GM23338 (cell line): Measurements from ENCODE around the gene CPLX1. TPM values are rescaled to one million over a fixed set of nuclear protein-coding genes. Genes with fewer than 3 reads are reported as not detected.

Experiments
- ATAC-seq: fragments of 200-7000 bp; cut with Tn5 transposase; 3 replicates; pipeline ENCODE4 v1.9.1; 2020
- DNase-seq: peaks from one replicate; pipeline ENCODE4 v3.0.0-alpha.2; 2015; ENCODE audit warnings: low spot score
- H2AFZ ChIP-seq: fragments of 200-600 bp; sonication (generic); 2 replicates; pipeline ENCODE4 v1.8.0; 2016; ENCODE audit warnings: antibody characterized with exemption, mild to moderate bottlenecking, moderate library complexity
- H3F3A ChIP-seq: fragments of 200-600 bp; sonication (generic); replicated peaks from 2 replicates; pipeline ENCODE4 v1.8.0; 2017; ENCODE audit warnings: antibody characterized with exemption, mixed run types, low read depth
- H3K27ac ChIP-seq: fragments of 200-600 bp; sonication (generic); 2 replicates; pipeline ENCODE4 v1.6.1; 2016; ENCODE audit warnings: low read depth
- H3K27me3 ChIP-seq: fragments of 200-600 bp; sonication (generic); 2 replicates; pipeline ENCODE4 v1.8.0; 2016; ENCODE audit warnings: mild to moderate bottlenecking, mixed run types, moderate library complexity; ENCODE audit not compliant: insufficient read depth
- H3K36me3 ChIP-seq: fragments of 200-600 bp; sonication (generic); 2 replicates; pipeline ENCODE4 v1.8.0; 2016; ENCODE audit warnings: mild to moderate bottlenecking; ENCODE audit not compliant: insufficient read depth
- H3K4me1 ChIP-seq: fragments of 200-600 bp; sonication (generic); 2 replicates; pipeline ENCODE4 v1.8.0; 2016; ENCODE audit warnings: mild to moderate bottlenecking, moderate library complexity; ENCODE audit not compliant: insufficient read depth
- H3K4me2 ChIP-seq: fragments of 200-600 bp; sonication (generic); 2 replicates; pipeline ENCODE4 v1.7.1; 2017; ENCODE audit warnings: mixed run types
- H3K4me3 ChIP-seq: fragments of 200-600 bp; sonication (generic); 2 replicates; pipeline ENCODE4 v1.6.1; 2016; ENCODE audit warnings: mixed run types
- H3K79me2 ChIP-seq: fragments of 200-600 bp; sonication (generic); replicated peaks from 2 replicates; pipeline ENCODE4 v1.8.0; 2017; ENCODE audit warnings: mild to moderate bottlenecking; ENCODE audit not compliant: insufficient read depth
- H3K9me2 ChIP-seq: fragments of 200-600 bp; sonication (generic); 2 replicates; pipeline ENCODE4 v1.8.0; 2017; ENCODE audit not compliant: insufficient read depth
- H4K20me1 ChIP-seq: fragments of 200-600 bp; sonication (generic); replicated peaks from 2 replicates; pipeline ENCODE4 v1.8.0; 2017; ENCODE audit warnings: mild to moderate bottlenecking; ENCODE audit not compliant: insufficient read depth
- H3K27ac Mint-ChIP-seq: 2 replicates; pipeline ENCODE4 v1.8.0; 2020; ENCODE audit warnings: inconsistent platforms, mild to moderate bottlenecking, moderate library complexity, mixed read lengths
- H3K27me3 Mint-ChIP-seq: 3 replicates; pipeline ENCODE4 v1.8.0; 2022; ENCODE audit warnings: low read depth, mild to moderate bottlenecking, moderate library complexity, mixed read lengths, inconsistent platforms; ENCODE audit not compliant: insufficient read depth, poor library complexity
- H3K36me3 Mint-ChIP-seq: 3 replicates; pipeline ENCODE4 v1.8.0; 2021; ENCODE audit warnings: low read depth, mild to moderate bottlenecking, inconsistent platforms, moderate library complexity, mixed read lengths
- H3K4me1 Mint-ChIP-seq: 3 replicates; pipeline ENCODE4 v1.8.0; 2020; ENCODE audit warnings: mild to moderate bottlenecking, inconsistent platforms, mixed read lengths
- H3K4me3 Mint-ChIP-seq: 3 replicates; pipeline ENCODE4 v1.8.0; 2021; ENCODE audit warnings: moderate library complexity, mild to moderate bottlenecking, inconsistent platforms, mixed read lengths
- H3K9me3 Mint-ChIP-seq: 3 replicates; pipeline ENCODE4 v1.8.0; 2020; ENCODE audit warnings: moderate library complexity, mild to moderate bottlenecking, inconsistent platforms, mixed read lengths
- CREB1 ChIP-seq: fragments of 250-450 bp; sonication (Bioruptor Pico); IDR thresholded peaks from 2 replicates; pipeline ENCODE4 v1.5.0; 2020; ENCODE audit warnings: low read depth, mild to moderate bottlenecking, moderate library complexity
- EZH2 ChIP-seq: fragments of 200-600 bp; sonication (generic); IDR thresholded peaks from one replicate; pipeline ENCODE4 v1.8.0; 2017; ENCODE audit warnings: antibody characterized with exemption, mild to moderate bottlenecking, low read depth; ENCODE audit not compliant: unreplicated experiment
- EZH2phosphoT487 ChIP-seq: fragments of 200-600 bp; sonication (generic); IDR thresholded peaks from one replicate; pipeline ENCODE4 v1.8.1; 2018; ENCODE audit warnings: antibody characterized with exemption; ENCODE audit not compliant: unreplicated experiment
- JUNB ChIP-seq: IDR thresholded peaks from one replicate; pipeline ENCODE4 v1.6.1; 2016; ENCODE audit warnings: antibody characterized with exemption; ENCODE audit not compliant: unreplicated experiment
- NANOG ChIP-seq: IDR thresholded peaks from 2 replicates; pipeline ENCODE4 v1.6.1; 2016; ENCODE audit warnings: antibody characterized with exemption, borderline replicate concordance
- POLR2AphosphoS5 ChIP-seq: IDR thresholded peaks from 2 replicates; pipeline ENCODE4 v1.6.1; 2016; ENCODE audit warnings: antibody characterized with exemption, low read depth
- STAT1 ChIP-seq: IDR thresholded peaks from one replicate; pipeline ENCODE4 v1.6.1; 2016; ENCODE audit warnings: antibody characterized with exemption; ENCODE audit not compliant: unreplicated experiment
- ZNF114 ChIP-seq: fragments of 250-450 bp; sonication (Bioruptor Pico); IDR thresholded peaks from 2 replicates; pipeline ENCODE4 v1.5.0; 2020; ENCODE audit warnings: mild to moderate bottlenecking, moderate library complexity
- ZNF331 ChIP-seq: fragments of 250-450 bp; sonication (Bioruptor Pico); IDR thresholded peaks from 2 replicates; pipeline ENCODE4 v1.5.0; 2020; ENCODE audit warnings: low read depth, mild to moderate bottlenecking, moderate library complexity
- polyA plus RNA-seq: library from polyadenylated mRNA; unstranded; fragments of >200 nt; fragmentation: Nextera tagmentation; extraction: Ambion mirVana; gene quantifications from 2 replicates; pipeline ENCODE4 v1.2.1, GENCODE V29; 2016
- total RNA-seq: library from RNA; depleted of rRNA; stranded (reverse); fragments of >200 nt; shearing (Covaris generic); gene quantifications from 2 replicates; pipeline ENCODE4 v1.2.3, GENCODE V29; 2014
- TF ChIP-seq, protein P1 (sequence below): fragments of 250-450 bp; sonication (Bioruptor Pico); IDR thresholded peaks from 2 replicates; pipeline ENCODE4 v1.5.0; 2020; ENCODE audit warnings: mild to moderate bottlenecking, moderate library complexity
- TF ChIP-seq, protein P2 (sequence below), 2 experiments: fragments of 200-600 bp in 1 of 2; sonication (generic) in 1 of 2; conservative IDR thresholded peaks; 2 replicates each; pipeline versions ENCODE4 v1.5.1 to v1.6.1; 2016 to 2017; ENCODE audit warnings: antibody characterized with exemption in 2 of 2, low read depth in 2 of 2, mild to moderate bottlenecking in 2 of 2, moderate library complexity in 1 of 2
- TF ChIP-seq, protein P3 (sequence below): IDR thresholded peaks from 2 replicates; pipeline ENCODE4 v1.6.1; 2016; ENCODE audit warnings: antibody characterized with exemption
- TF ChIP-seq, protein P4 (sequence below): IDR thresholded peaks from one replicate; pipeline ENCODE4 v1.6.1; 2018; ENCODE audit warnings: antibody characterized with exemption; ENCODE audit not compliant: unreplicated experiment

CPLX1 gene
- total and polyA plus RNA-seq, 2 experiments from 2014 or later = 0.86 to 0.97 TPM

DNA sequence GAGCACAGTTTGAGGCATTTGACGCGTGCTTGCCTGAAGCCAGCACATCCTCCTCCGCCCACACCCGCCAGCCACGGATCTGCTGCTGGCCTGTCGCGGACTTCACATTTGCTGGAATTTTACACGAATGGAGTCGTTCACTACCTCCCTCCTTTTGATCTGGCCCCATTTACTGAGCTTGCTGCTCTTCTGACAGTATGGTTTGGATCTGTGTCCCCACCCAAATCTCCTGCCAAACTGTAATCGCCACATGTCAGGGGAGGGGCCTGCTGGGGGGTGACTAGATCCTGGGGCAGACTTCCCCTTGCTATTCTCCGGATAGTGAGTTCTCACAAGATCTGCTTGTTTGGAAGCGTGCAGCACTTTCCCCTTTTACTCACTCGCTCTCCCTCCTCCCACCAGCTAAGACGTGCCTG, 19.9 kb upstream of the CPLX1 start:
- Histone ChIP-seq H3K36me3 (no peaks in the 10 kb centered on the region), H3F3A (no peaks in the 10 kb centered on the region), H2AFZ (no peak overlapping the region), H3K27me3 (no peaks in the 10 kb centered on the region), H3K79me2 (no peaks in the 10 kb centered on the region), H3K4me1 (no peaks in the 10 kb centered on the region), H3K4me2 (no peak overlapping the region), H3K4me3 (no peak overlapping the region), H4K20me1 (no peaks in the 10 kb centered on the region), H3K9me2 (no peaks in the 10 kb centered on the region), H3K27ac (no peak overlapping the region)
- no peak for DNase-seq
- peaks cover 3% of the 10 kb centered on the region for H3K27me3 Mint-ChIP-seq
- TF ChIP-seq POLR2AphosphoS5 (no peak), ZNF331 (no peak), JUNB (no peak), EZH2 (no peak), CREB1 (CRISPR knock-in tag) (no peak), ZNF114 (no peak), NANOG (no peak), EZH2phosphoT487 (no peak), STAT1 (no peak)
- TF ChIP-seq, protein P1, sequence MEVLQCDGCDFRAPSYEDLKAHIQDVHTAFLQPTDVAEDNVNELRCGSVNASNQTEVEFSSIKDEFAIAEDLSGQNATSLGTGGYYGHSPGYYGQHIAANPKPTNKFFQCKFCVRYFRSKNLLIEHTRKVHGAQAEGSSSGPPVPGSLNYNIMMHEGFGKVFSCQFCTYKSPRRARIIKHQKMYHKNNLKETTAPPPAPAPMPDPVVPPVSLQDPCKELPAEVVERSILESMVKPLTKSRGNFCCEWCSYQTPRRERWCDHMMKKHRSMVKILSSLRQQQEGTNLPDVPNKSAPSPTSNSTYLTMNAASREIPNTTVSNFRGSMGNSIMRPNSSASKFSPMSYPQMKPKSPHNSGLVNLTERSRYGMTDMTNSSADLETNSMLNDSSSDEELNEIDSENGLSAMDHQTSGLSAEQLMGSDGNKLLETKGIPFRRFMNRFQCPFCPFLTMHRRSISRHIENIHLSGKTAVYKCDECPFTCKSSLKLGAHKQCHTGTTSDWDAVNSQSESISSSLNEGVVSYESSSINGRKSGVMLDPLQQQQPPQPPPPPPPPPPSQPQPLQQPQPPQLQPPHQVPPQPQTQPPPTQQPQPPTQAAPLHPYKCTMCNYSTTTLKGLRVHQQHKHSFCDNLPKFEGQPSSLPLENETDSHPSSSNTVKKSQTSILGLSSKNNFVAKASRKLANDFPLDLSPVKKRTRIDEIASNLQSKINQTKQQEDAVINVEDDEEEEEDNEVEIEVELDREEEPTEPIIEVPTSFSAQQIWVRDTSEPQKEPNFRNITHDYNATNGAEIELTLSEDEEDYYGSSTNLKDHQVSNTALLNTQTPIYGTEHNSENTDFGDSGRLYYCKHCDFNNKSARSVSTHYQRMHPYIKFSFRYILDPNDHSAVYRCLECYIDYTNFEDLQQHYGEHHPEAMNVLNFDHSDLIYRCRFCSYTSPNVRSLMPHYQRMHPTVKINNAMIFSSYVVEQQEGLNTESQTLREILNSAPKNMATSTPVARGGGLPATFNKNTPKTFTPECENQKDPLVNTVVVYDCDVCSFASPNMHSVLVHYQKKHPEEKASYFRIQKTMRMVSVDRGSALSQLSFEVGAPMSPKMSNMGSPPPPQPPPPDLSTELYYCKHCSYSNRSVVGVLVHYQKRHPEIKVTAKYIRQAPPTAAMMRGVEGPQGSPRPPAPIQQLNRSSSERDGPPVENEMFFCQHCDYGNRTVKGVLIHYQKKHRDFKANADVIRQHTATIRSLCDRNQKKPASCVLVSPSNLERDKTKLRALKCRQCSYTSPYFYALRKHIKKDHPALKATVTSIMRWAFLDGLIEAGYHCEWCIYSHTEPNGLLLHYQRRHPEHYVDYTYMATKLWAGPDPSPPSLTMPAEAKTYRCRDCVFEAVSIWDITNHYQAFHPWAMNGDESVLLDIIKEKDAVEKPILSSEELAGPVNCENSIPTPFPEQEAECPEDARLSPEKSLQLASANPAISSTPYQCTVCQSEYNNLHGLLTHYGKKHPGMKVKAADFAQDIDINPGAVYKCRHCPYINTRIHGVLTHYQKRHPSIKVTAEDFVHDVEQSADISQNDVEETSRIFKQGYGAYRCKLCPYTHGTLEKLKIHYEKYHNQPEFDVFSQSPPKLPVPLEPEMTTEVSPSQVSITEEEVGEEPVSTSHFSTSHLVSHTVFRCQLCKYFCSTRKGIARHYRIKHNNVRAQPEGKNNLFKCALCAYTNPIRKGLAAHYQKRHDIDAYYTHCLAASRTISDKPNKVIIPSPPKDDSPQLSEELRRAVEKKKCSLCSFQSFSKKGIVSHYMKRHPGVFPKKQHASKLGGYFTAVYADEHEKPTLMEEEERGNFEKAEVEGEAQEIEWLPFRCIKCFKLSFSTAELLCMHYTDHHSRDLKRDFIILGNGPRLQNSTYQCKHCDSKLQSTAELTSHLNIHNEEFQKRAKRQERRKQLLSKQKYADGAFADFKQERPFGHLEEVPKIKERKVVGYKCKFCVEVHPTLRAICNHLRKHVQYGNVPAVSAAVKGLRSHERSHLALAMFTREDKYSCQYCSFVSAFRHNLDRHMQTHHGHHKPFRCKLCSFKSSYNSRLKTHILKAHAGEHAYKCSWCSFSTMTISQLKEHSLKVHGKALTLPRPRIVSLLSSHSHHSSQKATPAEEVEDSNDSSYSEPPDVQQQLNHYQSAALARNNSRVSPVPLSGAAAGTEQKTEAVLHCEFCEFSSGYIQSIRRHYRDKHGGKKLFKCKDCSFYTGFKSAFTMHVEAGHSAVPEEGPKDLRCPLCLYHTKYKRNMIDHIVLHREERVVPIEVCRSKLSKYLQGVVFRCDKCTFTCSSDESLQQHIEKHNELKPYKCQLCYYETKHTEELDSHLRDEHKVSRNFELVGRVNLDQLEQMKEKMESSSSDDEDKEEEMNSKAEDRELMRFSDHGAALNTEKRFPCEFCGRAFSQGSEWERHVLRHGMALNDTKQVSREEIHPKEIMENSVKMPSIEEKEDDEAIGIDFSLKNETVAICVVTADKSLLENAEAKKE (CRISPR knock-in tag) = no peak
- TF ChIP-seq, protein P2, sequence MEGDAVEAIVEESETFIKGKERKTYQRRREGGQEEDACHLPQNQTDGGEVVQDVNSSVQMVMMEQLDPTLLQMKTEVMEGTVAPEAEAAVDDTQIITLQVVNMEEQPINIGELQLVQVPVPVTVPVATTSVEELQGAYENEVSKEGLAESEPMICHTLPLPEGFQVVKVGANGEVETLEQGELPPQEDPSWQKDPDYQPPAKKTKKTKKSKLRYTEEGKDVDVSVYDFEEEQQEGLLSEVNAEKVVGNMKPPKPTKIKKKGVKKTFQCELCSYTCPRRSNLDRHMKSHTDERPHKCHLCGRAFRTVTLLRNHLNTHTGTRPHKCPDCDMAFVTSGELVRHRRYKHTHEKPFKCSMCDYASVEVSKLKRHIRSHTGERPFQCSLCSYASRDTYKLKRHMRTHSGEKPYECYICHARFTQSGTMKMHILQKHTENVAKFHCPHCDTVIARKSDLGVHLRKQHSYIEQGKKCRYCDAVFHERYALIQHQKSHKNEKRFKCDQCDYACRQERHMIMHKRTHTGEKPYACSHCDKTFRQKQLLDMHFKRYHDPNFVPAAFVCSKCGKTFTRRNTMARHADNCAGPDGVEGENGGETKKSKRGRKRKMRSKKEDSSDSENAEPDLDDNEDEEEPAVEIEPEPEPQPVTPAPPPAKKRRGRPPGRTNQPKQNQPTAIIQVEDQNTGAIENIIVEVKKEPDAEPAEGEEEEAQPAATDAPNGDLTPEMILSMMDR (conservative IDR thresholded peaks at IDR 0.05; ENCODE audit: low read depth in 2 of 2) = no peak
- TF ChIP-seq, protein P3, sequence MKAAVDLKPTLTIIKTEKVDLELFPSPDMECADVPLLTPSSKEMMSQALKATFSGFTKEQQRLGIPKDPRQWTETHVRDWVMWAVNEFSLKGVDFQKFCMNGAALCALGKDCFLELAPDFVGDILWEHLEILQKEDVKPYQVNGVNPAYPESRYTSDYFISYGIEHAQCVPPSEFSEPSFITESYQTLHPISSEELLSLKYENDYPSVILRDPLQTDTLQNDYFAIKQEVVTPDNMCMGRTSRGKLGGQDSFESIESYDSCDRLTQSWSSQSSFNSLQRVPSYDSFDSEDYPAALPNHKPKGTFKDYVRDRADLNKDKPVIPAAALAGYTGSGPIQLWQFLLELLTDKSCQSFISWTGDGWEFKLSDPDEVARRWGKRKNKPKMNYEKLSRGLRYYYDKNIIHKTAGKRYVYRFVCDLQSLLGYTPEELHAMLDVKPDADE = no peak
- TF ChIP-seq, protein P4, sequence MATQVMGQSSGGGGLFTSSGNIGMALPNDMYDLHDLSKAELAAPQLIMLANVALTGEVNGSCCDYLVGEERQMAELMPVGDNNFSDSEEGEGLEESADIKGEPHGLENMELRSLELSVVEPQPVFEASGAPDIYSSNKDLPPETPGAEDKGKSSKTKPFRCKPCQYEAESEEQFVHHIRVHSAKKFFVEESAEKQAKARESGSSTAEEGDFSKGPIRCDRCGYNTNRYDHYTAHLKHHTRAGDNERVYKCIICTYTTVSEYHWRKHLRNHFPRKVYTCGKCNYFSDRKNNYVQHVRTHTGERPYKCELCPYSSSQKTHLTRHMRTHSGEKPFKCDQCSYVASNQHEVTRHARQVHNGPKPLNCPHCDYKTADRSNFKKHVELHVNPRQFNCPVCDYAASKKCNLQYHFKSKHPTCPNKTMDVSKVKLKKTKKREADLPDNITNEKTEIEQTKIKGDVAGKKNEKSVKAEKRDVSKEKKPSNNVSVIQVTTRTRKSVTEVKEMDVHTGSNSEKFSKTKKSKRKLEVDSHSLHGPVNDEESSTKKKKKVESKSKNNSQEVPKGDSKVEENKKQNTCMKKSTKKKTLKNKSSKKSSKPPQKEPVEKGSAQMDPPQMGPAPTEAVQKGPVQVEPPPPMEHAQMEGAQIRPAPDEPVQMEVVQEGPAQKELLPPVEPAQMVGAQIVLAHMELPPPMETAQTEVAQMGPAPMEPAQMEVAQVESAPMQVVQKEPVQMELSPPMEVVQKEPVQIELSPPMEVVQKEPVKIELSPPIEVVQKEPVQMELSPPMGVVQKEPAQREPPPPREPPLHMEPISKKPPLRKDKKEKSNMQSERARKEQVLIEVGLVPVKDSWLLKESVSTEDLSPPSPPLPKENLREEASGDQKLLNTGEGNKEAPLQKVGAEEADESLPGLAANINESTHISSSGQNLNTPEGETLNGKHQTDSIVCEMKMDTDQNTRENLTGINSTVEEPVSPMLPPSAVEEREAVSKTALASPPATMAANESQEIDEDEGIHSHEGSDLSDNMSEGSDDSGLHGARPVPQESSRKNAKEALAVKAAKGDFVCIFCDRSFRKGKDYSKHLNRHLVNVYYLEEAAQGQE = no peak
- no peak overlapping the region for H3K27ac Mint-ChIP-seq
- no peaks in the 10 kb centered on the region for H3K4me1 Mint-ChIP-seq
- ATAC-seq = no peak
- no peak overlapping the region for H3K4me3 Mint-ChIP-seq
- H3K36me3 Mint-ChIP-seq = peaks cover 2% of the 10 kb centered on the region; the same call in 2 of the 3 replicates
- peaks cover 3% of the 10 kb centered on the region; the same call in 1 of the 3 replicates for H3K9me3 Mint-ChIP-seq
